HS-27A (cell line): ENCODE measurements around the gene ERCC8.
"Not testable (repeated sequence)": the region's sequence is repeated elsewhere in the genome, so short reads cannot be mapped to it uniquely, and the experiment has no call there.

Source experiments
- DNase-seq: peaks from one replicate; pipeline ENCODE4 v3.0.0-alpha.2; 2012; ENCODE audit warnings: low read depth, missing footprints

Gene ERCC8

DNA sequence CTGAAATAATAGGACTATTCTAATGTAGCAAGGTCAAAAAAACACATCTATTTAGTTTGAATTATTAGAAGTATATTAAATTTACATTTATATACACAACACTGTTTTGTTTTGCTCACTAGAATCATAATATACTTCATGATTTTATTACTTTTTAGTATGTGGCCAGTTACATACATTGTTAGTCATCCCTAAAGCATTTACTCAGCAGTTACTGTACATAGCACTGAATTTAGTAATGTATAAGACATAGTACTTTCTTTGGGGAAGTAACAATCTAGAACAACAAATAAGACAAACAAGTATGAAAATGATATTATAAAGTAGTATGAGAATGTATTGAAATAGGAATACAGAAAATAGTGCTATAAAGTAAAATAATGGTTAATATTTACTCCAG lies 28.2 kb downstream of the ERCC8 start:
- no peak for DNase-seq

DNA sequence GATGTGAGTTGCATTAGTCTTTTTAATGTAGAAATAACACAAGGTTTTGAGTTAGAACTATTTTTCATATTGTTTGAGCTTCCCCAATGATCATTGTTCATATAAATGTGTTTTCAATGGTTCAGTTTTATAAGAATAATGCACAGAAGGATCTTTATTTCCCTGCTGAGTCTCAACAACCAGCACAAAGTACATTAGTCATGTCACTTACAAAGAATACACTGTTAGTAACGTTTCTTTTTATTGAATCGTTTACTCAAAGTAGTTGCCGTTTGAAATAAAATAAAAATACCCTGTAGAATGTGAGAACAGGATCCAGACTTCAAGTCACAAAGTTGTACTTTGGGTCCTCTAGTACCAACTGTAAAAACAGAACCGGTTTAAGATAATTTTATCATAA lies 41.5 kb downstream of the ERCC8 start:
- DNase-seq = no peak

DNA sequence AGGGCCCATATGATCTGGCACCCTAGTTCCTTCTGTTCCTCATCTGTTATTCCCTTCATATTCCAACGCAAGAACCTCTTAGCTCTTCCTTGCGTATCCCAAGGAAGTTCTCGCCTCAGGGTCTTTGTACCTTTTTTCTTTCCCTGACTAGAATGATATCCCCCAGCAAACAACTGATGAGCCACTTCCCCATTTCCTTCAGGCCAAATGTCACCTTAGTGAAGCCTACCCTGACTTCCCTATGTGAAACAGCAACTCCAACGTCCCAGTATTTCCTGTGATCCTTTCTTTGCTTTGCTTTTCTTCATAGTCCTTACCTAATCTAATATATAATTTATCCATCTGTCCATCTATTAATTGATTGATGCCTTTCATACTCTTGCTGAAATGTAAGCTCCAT lies 47.9 kb downstream of the ERCC8 start:
- DNase-seq = no peak

DNA sequence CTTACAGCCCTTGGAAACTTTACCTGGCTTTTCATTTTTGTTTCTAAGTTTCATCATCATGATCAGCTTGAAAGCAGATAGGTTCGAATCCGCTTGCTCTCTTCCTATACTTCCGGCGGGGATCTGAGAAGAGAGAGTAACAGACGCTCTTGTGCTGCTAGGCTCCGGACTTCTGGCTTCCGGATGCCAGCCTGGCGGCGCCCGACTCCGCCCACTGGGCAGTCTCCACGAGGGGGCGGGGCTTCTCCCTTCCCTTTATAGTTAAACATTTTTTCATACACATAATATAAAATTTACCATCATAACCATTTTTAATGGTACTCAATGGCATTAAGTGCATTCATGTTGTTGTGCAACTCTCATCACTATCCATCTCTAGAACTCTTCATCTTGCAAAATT lies 51.3 kb downstream of the ERCC8 start:
- no peak for DNase-seq

DNA sequence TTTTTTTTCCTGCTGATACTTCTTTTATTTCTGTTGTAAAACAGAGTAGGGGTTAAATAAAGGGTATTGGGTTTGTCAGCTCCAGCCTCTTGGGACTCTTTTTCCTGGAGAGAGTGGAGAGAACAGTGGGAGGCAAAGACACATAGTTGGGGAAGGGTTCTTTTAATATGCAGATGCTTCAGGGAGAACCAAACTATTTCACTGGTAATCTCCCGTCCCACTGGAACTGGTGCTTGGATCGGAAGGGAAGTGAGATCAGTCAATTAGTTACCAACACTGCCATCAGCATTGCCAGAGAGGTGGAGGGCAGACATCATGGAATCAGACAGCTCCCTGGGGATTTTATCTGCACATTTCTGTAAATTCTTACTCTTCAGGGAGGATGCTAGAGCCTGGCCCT lies 53.2 kb downstream of the ERCC8 start:
- DNase-seq = no peak

DNA sequence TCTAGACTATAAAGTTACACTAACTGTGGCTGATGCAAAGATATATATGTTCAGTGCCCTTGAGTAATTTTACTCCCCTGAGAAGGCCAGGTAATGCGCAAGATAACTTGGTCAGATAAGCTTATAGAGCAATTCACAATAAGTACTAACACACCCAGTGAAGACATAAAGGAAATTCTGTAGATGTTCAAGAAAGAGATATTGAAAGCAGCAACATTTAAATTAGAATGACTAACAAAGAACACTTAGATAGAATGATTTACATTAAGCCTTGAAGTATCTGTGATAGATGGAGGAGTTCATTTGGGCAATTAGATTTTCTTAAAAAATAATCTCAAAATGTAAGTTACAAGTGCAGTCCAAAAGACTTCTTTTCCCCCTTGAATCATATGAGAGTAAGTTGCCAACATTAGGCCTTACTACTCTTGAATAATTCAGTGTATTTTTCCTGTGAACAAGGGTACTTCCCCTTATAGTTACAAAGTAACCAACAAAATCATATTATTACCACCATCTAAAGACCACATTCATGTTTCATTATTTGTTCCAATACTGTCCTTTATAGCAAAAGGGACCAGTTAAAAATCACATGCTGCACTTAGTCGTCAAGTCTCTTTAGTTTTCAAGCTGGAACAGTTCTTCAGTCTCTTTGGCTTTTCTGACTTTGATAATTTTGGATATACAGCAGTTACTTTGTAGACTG lies 56.4 kb downstream of the ERCC8 start:
- no peak for DNase-seq

DNA sequence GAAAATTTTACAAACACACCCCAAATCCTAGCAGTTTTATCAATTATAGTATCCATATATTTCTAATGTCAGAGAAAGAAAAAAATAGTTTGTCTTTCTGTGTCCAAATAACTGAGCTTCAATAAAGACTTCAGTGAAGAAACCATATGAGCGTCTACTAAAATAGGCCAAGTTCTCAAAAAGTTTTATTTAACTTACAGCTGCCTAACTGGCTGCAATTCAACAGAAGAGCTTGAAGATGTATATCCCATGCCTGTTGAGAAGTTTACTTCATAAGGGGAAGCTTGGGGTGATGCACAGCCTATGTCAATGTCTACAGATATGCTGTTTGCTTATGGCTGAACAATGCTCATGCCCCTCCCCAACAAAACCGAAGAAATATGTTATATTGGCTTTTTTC lies 57.1 kb downstream of the ERCC8 start:
- DNase-seq = no peak

DNA sequence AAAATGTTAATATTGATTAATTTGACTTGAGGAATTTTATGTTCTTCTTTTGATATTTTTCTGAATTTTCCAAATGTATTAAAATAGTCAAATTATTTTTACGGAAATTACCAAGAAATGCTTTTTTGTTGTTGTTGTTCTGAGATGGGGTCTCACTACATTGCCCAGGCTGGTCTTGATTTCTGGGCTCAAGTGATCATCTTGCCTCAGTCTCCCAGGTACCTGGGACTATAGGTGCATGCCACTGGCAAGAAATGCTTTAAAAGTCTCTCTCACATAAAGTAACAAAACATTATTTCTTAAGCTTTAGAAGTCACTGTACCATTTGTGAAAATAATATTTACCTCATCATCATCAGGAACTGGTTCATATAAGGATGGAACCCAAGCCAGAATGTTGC lies 57.8 kb downstream of the ERCC8 start:
- DNase-seq = no peak

DNA sequence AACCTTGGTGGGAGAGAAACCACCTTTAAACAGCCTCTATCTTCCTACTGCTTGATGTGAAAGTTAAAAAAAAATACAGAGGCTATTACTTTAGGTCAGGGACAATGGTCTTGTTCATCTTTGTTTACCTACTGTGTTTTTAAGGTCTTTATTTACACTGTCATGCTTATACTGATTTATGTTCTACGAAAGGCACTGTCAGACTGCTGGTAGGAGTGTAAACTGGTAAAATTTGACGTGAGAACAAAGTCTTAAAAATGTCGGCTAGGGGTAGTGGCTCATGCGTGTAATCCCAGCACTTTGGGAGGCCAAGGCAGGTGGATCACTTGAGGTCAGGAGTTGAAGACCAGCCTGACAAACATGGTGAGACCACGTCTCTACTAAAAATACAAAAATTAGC lies 58.7 kb downstream of the ERCC8 start:
- DNase-seq = no peak

DNA sequence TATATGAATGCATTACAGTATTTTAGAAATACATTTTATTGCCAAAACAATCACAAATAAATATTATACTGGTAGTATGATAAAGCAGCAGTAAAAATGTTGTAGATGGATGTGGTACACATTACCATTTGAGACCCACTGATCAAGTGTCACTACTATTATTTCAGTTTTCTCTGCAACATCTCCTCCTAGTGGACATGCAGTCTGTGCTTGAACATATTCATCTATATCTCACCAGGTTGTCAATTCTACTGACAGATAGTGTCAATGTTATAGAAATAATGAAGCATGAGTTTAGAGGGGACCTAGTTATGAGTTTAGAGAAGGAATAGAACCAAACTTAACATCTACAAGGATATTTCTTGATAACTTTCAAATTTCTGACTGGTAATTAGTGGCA lies 61.6 kb downstream of the ERCC8 start:
- no peak for DNase-seq

DNA sequence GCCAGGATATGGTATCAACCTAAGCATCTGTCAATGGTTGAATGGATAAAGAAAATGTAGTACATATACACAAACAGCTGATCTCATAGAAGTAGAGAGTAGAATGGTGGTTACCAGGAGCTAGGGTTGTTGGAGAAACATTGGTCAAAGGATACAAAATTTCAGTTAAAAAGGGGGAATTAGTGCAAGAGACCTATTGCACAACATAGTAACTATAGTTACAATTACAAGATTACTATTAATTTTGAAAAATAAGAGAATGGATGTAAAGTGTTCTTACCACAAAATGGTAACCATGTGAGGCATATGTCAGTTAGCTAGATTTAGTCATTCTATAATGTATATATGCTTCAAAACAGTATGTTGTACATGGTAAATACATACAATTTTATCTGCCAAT lies 72.0 kb downstream of the ERCC8 start:
- DNase-seq = no peak

DNA sequence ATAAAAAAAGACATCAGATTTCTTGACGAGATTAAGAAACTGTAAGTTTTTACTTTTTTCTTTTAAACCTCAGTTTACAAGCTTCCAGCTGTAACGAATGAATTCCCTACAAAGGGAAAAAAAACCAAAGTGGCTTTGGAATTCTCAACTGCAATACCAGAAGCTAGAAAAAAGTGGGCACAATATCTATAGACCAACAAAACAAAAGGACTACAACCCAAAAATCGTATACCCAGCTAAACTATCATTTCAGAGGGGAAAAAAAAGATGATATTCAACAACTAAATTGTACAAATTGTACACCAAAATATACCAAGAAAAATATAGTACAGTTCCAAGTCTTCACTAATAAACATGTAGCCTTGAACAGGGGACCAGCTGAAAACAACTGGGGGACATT lies 74.0 kb downstream of the ERCC8 start:
- no peak for DNase-seq

DNA sequence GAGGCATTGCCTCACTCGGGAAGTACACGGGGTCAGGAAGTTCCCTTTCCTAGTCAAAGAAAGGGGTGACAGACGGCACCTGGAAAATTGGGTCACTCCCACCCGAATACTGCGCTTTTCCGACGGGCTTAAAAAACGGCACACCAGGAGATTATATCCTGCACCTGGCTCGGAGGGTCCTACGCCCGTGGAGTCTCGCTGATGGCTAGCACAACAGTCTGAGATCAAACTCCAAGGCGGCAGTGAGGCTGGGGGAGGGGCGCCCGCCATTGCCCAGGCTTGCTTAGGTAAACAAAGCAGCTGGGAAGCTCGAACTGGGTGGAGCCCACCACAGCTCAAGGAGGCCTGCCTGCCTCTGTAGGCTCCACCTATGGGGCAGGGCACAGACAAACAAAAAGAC lies 84.3 kb downstream of the ERCC8 start:
- not testable (repeated sequence) for DNase-seq

DNA sequence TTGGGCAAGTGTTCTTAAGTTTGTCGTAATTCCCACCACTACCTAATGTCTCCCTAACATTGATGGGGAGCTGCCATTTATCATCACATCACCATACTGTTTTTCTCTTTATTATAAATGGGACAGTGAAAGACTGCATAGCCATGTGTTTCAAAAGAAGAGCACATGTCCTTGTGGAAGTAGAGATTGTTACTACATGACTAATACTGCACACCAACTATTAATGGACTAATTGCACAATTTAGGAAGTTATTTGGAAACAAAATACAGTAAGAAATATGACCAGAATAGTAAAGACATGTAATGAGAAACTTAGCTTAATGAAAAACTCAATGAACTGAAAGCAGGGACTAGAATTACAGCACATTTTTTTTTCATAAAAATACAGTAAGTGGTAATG lies 88.8 kb downstream of the ERCC8 start:
- DNase-seq = no peak

DNA sequence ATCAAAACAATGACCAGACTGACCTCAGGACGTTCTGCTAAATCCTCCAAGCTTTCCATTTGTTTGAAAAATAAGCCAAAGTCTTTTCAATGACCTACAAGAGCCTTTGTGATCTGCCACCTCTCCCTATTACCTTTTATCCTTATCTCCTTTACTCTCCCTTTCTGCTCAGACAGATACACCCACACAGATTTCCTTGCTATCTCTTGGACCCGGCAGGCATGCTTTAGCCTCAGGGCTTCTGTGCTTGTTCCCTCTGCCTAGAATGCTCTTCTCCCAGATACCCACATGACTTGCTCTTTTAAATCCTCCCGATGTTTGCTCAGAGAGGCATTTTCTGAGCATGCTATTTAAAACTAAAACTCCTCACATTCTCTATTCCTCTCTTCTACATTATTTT lies 91.9 kb downstream of the ERCC8 start:
- no peak for DNase-seq

DNA sequence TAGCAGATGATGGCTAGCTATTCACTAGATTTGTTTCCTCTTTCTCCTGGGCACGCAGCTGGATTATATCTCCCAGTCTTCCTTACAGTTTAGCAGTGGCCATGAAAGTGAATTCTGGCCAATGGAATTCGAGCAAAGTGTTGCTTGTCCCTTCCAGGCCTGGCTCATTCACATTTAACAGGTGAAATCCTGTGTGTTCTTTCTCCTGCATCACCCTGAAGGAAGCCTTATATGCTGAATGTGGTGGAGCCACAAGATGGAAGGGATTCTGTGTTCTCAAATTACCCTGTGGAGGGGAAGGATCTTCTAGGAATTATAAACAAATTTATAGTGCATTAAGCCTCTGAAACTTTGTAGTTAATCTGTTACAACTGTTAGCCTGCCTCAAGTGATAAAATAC lies 92.6 kb downstream of the ERCC8 start:
- DNase-seq = no peak

DNA sequence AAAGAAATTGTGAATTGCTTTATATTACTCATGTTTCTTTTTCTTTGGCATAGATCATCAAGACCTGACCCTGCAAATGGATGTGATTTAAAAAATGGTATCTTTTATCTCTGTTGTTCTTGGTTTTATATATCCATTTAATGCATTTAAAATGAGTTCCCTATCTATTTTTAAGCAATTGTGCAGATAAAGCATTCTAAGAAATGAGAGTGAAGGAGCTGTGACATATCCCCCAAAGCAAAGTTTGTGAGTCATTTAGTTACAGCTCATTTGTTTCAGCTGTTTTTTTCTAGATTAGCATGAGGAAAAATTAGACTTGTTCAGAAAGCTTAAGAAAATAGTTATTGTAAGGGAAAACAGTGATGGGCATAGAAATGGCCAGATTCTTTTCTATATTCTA lies 93.2 kb downstream of the ERCC8 start:
- no peak for DNase-seq

DNA sequence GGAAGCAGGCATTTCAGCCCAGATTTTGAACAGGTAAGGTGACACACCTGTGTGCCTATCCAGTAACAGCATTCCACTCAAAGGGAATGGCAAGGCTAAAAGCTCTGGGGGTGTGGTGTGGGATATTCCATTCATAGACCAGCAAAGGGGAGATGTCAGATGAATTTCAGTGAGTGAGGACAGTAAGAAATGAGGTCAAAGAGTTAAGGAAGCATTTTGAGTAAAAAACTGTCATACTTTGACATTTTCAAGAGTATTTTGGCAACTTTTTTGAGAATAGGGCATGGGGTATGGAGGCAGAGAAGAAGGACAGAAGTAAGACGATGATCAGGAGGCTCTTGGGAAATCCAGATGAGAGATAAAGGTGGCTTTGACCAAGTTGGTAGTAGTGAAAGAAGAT lies 98.6 kb downstream of the ERCC8 start:
- DNase-seq = no peak

DNA sequence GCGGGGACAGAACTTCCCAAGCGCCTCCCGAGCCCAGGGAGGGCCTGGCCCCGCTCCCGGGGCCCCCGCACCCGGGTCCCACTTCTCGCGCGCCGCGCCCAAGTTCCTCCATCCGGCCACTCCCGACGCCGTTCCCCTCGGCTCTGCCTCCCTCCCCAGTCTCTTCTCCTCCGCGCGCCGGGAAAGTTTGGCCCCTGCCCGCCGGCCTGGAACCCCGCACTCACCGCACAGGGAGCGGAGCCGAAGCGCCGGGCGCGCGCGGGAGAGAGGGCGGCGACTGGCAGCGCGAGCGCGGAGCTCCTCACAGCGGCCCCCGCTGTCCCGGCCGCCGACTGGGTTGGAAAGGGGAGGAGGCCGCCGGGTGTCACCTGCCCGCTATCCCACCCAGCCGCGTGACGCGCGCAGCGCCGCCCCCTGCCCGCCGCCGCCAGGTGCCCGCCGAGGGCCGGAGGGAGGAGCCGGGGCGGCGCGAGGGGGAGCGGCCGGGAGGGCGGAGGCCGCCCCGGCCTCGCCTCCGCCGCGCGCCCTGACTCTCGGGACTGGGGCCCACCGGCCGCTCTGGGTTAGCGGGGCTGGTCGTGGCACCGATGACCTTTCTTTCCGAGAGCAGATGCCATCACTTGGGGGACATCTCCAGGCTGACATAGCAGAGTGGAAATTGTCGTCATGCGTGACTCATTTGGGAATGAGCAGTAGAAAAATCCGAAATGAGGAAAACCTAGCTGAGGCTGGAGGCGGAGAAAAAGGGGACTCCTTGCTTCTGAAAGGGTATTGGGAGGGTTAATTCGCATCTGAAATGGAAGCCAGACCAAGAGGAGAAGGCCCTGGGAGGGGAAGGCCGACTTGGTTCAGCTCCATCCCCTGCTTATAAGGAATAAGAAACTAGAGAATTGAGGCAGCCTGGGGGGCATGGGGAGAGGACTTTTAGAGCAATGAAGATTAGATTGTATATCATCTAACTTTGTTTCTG lies 100.6 kb downstream of the ERCC8 start, which contains the start of gene ELOVL7:
TSS of gene ELOVL7 (minus strand) at position 334 of the 970 bp plus-strand sequence. CDS start 56,872 bp downstream, outside the sequence.
- DNase-seq = no peak

DNA sequence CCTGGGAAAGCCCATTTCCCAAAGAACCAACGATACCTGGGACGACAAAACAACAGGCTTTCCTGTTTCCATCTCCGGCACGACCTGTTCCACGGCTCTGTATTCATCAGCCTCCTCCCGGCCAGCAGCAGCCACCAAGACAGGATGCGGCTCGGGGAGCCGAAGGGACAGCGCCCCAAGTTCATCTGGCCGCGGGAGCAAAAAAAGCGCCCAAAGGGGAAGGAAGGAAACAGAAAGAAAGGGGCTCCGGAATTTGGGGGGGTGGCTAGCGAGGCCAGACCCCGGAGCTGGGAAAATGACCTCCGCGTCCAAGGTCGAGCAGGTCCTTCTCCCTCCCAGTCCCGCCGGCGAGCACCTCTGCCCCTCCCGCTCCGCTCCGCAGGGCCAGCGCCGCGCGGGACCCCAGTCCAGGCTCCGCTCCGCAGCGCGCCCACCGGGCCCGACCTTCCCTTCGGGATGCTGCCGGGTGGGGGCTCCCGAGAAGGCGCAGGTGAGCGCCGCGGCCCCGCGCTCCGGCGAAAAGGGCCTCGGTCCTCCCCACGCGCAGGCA lies 101.4 kb downstream of the ERCC8 start:
- DNase-seq = no peak

DNA sequence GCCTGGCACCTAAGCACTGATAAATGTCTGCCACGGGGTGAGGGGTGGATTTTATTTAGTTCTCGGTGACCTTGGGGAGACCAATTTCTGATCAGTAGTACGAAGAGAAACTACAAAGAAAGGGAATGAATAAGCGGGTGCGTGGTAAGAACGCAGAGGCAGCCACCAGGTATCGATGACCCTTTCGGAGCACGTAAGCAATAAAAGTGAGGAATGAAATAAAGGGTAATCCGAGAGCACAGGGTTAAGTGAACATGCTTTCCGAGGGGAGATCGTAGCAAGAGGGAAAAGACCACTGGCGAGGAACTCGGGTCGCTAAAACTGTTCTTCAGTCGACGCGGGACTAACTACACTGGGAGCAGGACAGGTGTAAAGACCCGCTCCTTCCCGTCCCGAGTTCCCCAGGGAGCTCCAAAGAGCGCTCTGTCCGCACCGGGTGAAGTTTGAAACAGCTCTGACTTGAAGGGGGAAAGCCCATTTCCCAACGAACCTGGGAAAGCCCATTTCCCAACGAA lies 101.9 kb downstream of the ERCC8 start:
- no peak for DNase-seq

DNA sequence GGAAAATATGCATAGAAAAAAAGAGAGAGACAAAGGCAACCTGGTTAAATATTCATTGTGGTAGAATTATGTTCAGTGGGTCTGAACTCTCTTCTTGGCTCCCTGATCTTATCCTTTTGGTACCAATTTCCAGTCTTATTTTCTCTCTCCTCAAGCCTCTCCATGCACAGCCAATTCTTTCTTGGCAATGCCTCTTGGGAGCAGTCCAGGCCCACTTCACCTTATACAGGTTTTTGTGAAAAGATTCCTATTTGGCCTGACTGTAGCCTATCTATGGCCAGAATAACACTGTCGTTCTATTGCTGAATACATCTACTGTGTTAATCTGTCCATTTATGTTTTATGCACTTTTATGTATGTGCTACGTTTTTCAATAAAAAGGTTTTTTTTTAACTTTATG lies 103.5 kb downstream of the ERCC8 start:
- no peak for DNase-seq

DNA sequence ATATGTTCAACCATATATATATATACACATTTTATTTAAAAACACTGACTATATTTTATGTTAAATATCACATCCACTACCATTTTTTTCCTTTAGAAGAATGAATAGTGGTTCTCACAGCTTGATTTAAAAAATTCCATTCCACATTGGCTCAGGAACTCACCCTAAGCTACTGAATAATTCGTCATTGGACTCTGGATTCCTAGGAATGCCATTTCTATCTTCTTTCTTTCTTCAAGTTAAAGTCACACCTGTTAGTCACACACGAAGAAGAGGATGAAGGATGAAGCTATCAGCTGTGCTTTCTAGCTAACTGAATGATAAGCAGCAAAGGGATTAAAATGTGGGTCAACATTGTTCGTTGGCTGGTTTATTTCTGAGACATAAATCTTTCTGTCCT lies 108.7 kb downstream of the ERCC8 start:
- no peak for DNase-seq
